DOHH2 (cell line): ENCODE measurements around the gene VAV2.

Source experiments
- EZH2phosphoT487 ChIP-seq: fragments of 200-600 bp; sonication (generic); IDR thresholded peaks from 2 replicates; pipeline ENCODE4 v1.6.1; 2017; ENCODE audit warnings: borderline replicate concordance, mild to moderate bottlenecking, antibody characterized with exemption, low read length, moderate library complexity, mixed read lengths
- TF ChIP-seq, protein P1 (sequence below): fragments of 200-600 bp; sonication (generic); IDR thresholded peaks from one replicate; pipeline ENCODE4 v1.5.1; 2014; ENCODE audit warnings: antibody characterized with exemption, mild to moderate bottlenecking, low read depth, low read length; ENCODE audit not compliant: poor library complexity, severe bottlenecking

DNA sequence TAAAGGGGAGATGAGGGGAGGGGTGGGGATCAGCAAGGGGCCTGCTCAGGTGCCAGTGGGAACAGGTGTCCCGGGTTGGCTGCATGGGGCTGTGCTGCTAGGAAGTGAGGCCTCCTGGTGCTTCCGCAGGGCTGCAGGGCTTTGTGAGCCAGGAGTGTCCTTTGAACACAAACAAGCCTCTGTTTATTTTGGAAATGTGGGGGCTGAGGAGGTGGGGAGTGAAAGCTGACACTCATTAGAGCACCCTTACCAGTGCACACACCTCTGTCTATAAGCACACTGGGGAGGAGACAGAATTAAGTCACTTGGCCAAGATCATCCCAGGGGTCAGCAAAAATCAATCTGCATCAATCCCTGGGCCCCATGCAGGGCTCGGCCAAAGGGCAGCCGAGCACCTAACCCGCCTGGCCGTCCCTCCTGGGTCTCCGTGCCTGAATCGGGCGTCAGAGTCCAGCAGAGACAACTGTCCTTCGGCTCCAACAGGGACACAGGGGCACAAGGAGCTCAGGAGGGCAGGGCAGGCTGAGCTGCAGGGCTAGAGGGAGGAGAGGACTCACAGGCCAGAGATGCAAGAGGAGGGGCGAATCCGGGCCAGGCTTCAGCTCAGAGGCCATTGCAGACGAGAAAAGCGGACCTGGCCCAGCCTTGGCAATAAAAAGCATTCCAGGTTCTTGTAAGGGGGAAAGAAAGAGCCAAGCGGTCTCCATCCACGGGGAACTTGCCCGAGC is 99.8 kb downstream of the VAV2 start:
- TF ChIP-seq, protein P1, sequence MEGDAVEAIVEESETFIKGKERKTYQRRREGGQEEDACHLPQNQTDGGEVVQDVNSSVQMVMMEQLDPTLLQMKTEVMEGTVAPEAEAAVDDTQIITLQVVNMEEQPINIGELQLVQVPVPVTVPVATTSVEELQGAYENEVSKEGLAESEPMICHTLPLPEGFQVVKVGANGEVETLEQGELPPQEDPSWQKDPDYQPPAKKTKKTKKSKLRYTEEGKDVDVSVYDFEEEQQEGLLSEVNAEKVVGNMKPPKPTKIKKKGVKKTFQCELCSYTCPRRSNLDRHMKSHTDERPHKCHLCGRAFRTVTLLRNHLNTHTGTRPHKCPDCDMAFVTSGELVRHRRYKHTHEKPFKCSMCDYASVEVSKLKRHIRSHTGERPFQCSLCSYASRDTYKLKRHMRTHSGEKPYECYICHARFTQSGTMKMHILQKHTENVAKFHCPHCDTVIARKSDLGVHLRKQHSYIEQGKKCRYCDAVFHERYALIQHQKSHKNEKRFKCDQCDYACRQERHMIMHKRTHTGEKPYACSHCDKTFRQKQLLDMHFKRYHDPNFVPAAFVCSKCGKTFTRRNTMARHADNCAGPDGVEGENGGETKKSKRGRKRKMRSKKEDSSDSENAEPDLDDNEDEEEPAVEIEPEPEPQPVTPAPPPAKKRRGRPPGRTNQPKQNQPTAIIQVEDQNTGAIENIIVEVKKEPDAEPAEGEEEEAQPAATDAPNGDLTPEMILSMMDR = no peak
- TF ChIP-seq EZH2phosphoT487 = no peak
